ENCODE data around the gene ADARB2. TPM values are rescaled to one million over a fixed set of nuclear protein-coding genes. Genes with fewer than 3 reads are reported as not detected.

The ADARB2 gene
- total and polyA plus RNA-seq, 8 donors: 0.41 to 0.92 (median 0.76) TPM

- no peak overlapping the region for H3K27ac ChIP-seq
- H3K4me3 ChIP-seq: no peak overlapping the region
- no peaks in the 10 kb centered on the region for H3K9me3 ChIP-seq
- H3K4me1 ChIP-seq: no peaks in the 10 kb centered on the region
- intact Hi-C loops (cut with DNase I): no loop called here
- DNase-seq: no peak
- no peaks in the 10 kb centered on the region for H3K36me3 ChIP-seq
- TF ChIP-seq CTCF (IDR thresholded peaks at IDR 0.05): no peak
- ATAC-seq: no peak
- no peaks in the 10 kb centered on the region for H3K27me3 ChIP-seq
Measured at GRCh38 chr10:1508096-1508495, 229.2 kb downstream of the ADARB2 start.

- ATAC-seq: no peak
- no peak for TF ChIP-seq CTCF (IDR thresholded peaks at IDR 0.05)
- Histone ChIP-seq H3K4me3 (no peak overlapping the region), H3K27ac (no peak overlapping the region), H3K9me3 (no peaks in the 10 kb centered on the region), H3K27me3 (no peaks in the 10 kb centered on the region), H3K36me3 (no peaks in the 10 kb centered on the region), H3K4me1 (no peaks in the 10 kb centered on the region)
- intact Hi-C loops (cut with DNase I): no loop called here
- no peak for DNase-seq
Measured at GRCh38 chr10:1507436-1507835, 229.9 kb downstream of the ADARB2 start.

- Histone ChIP-seq H3K9me3 (peaks cover 0 to under 1% of the 10 kb centered on the region in 2 donors), H3K4me1 (no peaks in the 10 kb centered on the region), H3K27me3 (no peaks in the 10 kb centered on the region), H3K36me3 (no peaks in the 10 kb centered on the region), H3K4me3 (no peak overlapping the region), H3K27ac (no peak overlapping the region)
- ATAC-seq (no peak), DNase-seq (no peak)
- intact Hi-C loops (cut with DNase I): no loop called here
- TF ChIP-seq CTCF (IDR thresholded peaks at IDR 0.05): no peak
Measured at GRCh38 chr10:1504940-1505339, 232.4 kb downstream of the ADARB2 start.

GRCh38 chr10:1504286-1504685 lies 233.0 kb downstream of the ADARB2 start:
- no peak for DNase-seq
- H3K9me3 ChIP-seq: peaks cover 0 to 3% of the 10 kb centered on the region in 2 donors
- H3K36me3 ChIP-seq: no peaks in the 10 kb centered on the region
- no peak for TF ChIP-seq CTCF (IDR thresholded peaks at IDR 0.05)
- no peak overlapping the region for H3K27ac ChIP-seq
- no peak for ATAC-seq
- H3K4me1 ChIP-seq: no peaks in the 10 kb centered on the region
- intact Hi-C loops (cut with DNase I): no loop called here
- no peaks in the 10 kb centered on the region for H3K27me3 ChIP-seq
- H3K4me3 ChIP-seq: no peak overlapping the region

- no peaks in the 10 kb centered on the region for H3K36me3 ChIP-seq
- ATAC-seq: no peak
- H3K4me3 ChIP-seq: no peak overlapping the region
- DNase-seq: no peak
- no peaks in the 10 kb centered on the region for H3K27me3 ChIP-seq
- TF ChIP-seq CTCF (IDR thresholded peaks at IDR 0.05): no peak
- H3K27ac ChIP-seq: no peak overlapping the region
- no peaks in the 10 kb centered on the region for H3K4me1 ChIP-seq
- H3K9me3 ChIP-seq: peaks cover 0 to 10% of the 10 kb centered on the region in 2 donors
- intact Hi-C loops (cut with DNase I): no loop called here
Measured at GRCh38 chr10:1502451-1502850, 234.9 kb downstream of the ADARB2 start.
